ENCODE data around the gene UGT1A4. TPM values are rescaled to one million over a fixed set of nuclear protein-coding genes. Genes with fewer than 3 reads are reported as not detected.

The UGT1A4 gene
- total and polyA plus RNA-seq, 2 donors (not counting 3 experiments of a cell fraction or from before 2014, with no cell fraction given): not detected

GRCh38 chr2:233799716-233800115, 81.2 kb downstream of the UGT1A4 start:
- DNase-seq (ENCODE audit: low read depth, low spot score) (no peak), FAIRE-seq (no peak)
- Histone ChIP-seq H3K36me3 (ENCODE audit: control insufficient read depth in 2 of 2, extremely low read depth in 1 of 2, insufficient read depth in 2 of 2, low read length in 2 of 2) (no peaks in the 10 kb centered on the region), H3K9ac (replicated peaks; ENCODE audit: extremely low read depth, insufficient read depth, low read length) (no peak overlapping the region), H3K9me1 (replicated peaks; ENCODE audit: control insufficient read depth, extremely low read depth, insufficient read depth, low read length) (no peaks in the 10 kb centered on the region), H3K27me3 (ENCODE audit: control insufficient read depth in 2 of 2, insufficient read depth in 2 of 2, low read length in 2 of 2) (no peaks in the 10 kb centered on the region), H3K4me3 (replicated peaks in 1 of 3; ENCODE audit: insufficient read depth in 1 of 3, low read depth in 1 of 3, low read length in 3 of 3) (no peak overlapping the region), H3K27ac (ENCODE audit: insufficient read depth, low read depth, low read length) (no peak overlapping the region), H4K20me1 (replicated peaks; ENCODE audit: control insufficient read depth, extremely low read depth, insufficient read depth, low read length) (no peaks in the 10 kb centered on the region), H3K9me3 (replicated peaks; ENCODE audit: control insufficient read depth, insufficient read depth, low read length) (no peaks in the 10 kb centered on the region), H3K4me1 (ENCODE audit: control insufficient read depth, extremely low read depth, insufficient read depth, low read length) (no peaks in the 10 kb centered on the region), H3K79me2 (ENCODE audit: control insufficient read depth, insufficient read depth, low read length) (no peaks in the 10 kb centered on the region), H3K4me2 (ENCODE audit: insufficient read depth, low read length) (no peak overlapping the region), H2AFZ (ENCODE audit: low read depth, low read length) (no peak overlapping the region)
- CTCF ChIA-PET: no interaction called here
- dilution Hi-C loops (cut with MboI; ENCODE audit: extremely low pct_ligation_motif_present, low sequenced_read_pairs): no loop called here
- BruUV-seq (replicated peaks): no TSS peak
- no peak for TF ChIP-seq POLR2AphosphoS5 (IDR thresholded peaks at IDR 0.05; ENCODE audit: insufficient read depth, low read depth, low read length)
- no peak for TF ChIP-seq POLR2A (IDR thresholded peaks at IDR 0.05; ENCODE audit: low read depth, low read length)
- no peak for TF ChIP-seq MAX (IDR thresholded peaks at IDR 0.05; ENCODE audit: insufficient read depth, insufficient read length)
- TF ChIP-seq CTCF (IDR thresholded peaks at IDR 0.05; ENCODE audit: extremely low read depth in 1 of 2, insufficient read depth in 1 of 2, low read depth in 1 of 2, low read length in 2 of 2): no peak
- TF ChIP-seq EZH2 (IDR thresholded peaks at IDR 0.05; ENCODE audit: borderline replicate concordance, low read depth, low read length, severe bottlenecking): no peak
- no peak for TF ChIP-seq MYC (IDR thresholded peaks at IDR 0.05; ENCODE audit: low read depth, low read length)
- no peak for TF ChIP-seq JUN (IDR thresholded peaks at IDR 0.05; ENCODE audit: borderline replicate concordance, insufficient read depth, insufficient read length, low read depth)
- TF ChIP-seq GATA2 (IDR thresholded peaks at IDR 0.05; ENCODE audit: insufficient read depth, insufficient read length, low read depth, low read length): no peak
- no peak for TF ChIP-seq FOS (IDR thresholded peaks at IDR 0.05; ENCODE audit: borderline replicate concordance, insufficient read depth, low read length)
- POLR2A ChIA-PET: no interaction called here
- intact Hi-C loops (cut with micrococcal nuclease): no loop called here

Measured in endothelial cell of umbilical vein (primary cell).